Prostate gland (tissue), 2 donors: ENCODE data around the gene KIAA0753.

ENCODE experiments used
- POLR2A ChIP-seq: fragments of 450-650 bp; IDR thresholded peaks from one replicate; pipeline ENCODE4 v1.6.1; 2016; ENCODE audit warnings: antibody characterized with exemption, mild to moderate bottlenecking
- TF ChIP-seq, protein P1 (sequence below), 4 experiments: fragments of 200-600 bp in 2 of 4; fragments of 450-650 bp in 2 of 4; sonication (generic) in 2 of 4; IDR thresholded peaks; 1 replicate in 3 of 4; 2 replicates in 1 of 4; pipeline ENCODE4 v1.5.1; 2016 to 2019; ENCODE audit warnings: antibody characterized with exemption in 4 of 4, mild to moderate bottlenecking in 2 of 4, moderate library complexity in 2 of 4

DNA sequence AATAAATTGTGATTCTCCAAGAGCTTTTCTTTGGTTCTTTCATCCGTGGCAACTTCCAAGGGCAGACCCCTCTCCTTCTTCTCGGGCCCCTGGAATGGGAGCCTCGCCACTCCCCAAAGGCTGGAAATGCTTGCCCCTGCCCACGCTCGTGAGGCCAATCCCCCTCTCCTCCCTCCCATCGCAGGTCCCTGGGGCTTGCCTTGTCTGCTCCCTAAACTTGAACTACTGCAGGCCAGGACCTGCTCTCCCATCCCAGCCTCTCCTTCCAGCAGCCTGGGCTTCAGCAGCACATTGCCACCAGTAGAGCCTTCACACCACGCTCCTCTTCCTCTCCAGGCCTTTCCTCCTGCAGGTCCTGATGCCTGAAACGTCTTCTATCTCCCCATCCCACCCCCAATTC, 95.2 kb downstream of the KIAA0753 start:
- TF ChIP-seq, protein P1, sequence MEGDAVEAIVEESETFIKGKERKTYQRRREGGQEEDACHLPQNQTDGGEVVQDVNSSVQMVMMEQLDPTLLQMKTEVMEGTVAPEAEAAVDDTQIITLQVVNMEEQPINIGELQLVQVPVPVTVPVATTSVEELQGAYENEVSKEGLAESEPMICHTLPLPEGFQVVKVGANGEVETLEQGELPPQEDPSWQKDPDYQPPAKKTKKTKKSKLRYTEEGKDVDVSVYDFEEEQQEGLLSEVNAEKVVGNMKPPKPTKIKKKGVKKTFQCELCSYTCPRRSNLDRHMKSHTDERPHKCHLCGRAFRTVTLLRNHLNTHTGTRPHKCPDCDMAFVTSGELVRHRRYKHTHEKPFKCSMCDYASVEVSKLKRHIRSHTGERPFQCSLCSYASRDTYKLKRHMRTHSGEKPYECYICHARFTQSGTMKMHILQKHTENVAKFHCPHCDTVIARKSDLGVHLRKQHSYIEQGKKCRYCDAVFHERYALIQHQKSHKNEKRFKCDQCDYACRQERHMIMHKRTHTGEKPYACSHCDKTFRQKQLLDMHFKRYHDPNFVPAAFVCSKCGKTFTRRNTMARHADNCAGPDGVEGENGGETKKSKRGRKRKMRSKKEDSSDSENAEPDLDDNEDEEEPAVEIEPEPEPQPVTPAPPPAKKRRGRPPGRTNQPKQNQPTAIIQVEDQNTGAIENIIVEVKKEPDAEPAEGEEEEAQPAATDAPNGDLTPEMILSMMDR (IDR thresholded peaks at IDR 0.05): no peak
- TF ChIP-seq POLR2A: no peak
